ENCODE data around the gene ZIC4. TPM values are rescaled to one million over a fixed set of nuclear protein-coding genes. Genes with fewer than 3 reads are reported as not detected.

The ZIC4 gene
- total and polyA plus RNA-seq, 2 experiments from 2014 or later: not detected

DNA sequence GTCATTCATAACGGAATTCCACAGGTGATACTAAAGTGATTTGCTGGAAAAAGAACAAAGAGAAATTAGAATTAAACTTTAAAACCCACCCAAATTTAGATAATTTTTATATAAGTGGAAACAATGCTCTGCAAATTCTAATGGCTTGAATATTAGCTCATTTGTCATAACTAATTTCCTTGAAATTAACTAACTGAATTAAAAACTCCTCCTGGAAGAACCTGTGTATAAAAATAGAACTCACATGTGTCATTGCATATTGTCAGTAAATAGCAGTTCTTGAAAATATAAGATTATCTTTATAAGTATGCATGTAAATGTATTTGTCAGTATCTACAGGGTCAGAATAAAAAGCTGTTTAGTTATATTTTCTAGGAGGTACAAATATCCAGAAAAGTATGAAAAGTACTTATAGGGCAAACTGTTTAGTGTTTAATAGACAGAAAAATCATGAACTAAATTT is 19.1 kb upstream of the ZIC4 start:
- Histone ChIP-seq H3K27me3 (ENCODE audit: insufficient read depth) (peaks cover 76% of the 10 kb centered on the region), H4K20me1 (replicated peaks; ENCODE audit: insufficient read depth) (no peaks in the 10 kb centered on the region; the same call in none of the 2 replicates), H3K79me2 (replicated peaks; ENCODE audit: insufficient read depth) (no peaks in the 10 kb centered on the region), H3K4me2 (no peak overlapping the region), H3K9me2 (ENCODE audit: insufficient read depth) (no peaks in the 10 kb centered on the region), H3K36me3 (ENCODE audit: insufficient read depth) (no peaks in the 10 kb centered on the region), H3K4me1 (ENCODE audit: insufficient read depth) (peaks cover 43% of the 10 kb centered on the region), H3K4me3 (no peak overlapping the region; the same call in 1 of the 2 replicates), H2AFZ (no peak overlapping the region), H3K27ac (ENCODE audit: low read depth) (no peak overlapping the region), H3F3A (replicated peaks; ENCODE audit: low read depth) (peaks cover 16% of the 10 kb centered on the region; the same call in 1 of the 2 replicates)
- H3K36me3 Mint-ChIP-seq (ENCODE audit: low read depth): no peaks in the 10 kb centered on the region
- DNase-seq (ENCODE audit: low spot score) (no peak), ATAC-seq (no peak)
- H3K27me3 Mint-ChIP-seq (ENCODE audit: insufficient read depth, low read depth, poor library complexity): peaks cover 52% of the 10 kb centered on the region
- H3K27ac Mint-ChIP-seq: no peak overlapping the region
- H3K9me3 Mint-ChIP-seq: peaks cover 3% of the 10 kb centered on the region; the same call in 1 of the 3 replicates
- TF ChIP-seq POLR2AphosphoS5 (IDR thresholded peaks at IDR 0.05; ENCODE audit: low read depth): no peak
- peak; percentile 18 for TF ChIP-seq EZH2 (IDR thresholded peaks at IDR 0.05; ENCODE audit: low read depth, unreplicated experiment)
- no peak overlapping the region for H3K4me3 Mint-ChIP-seq
- peaks cover 39% of the 10 kb centered on the region for H3K4me1 Mint-ChIP-seq

DNA sequence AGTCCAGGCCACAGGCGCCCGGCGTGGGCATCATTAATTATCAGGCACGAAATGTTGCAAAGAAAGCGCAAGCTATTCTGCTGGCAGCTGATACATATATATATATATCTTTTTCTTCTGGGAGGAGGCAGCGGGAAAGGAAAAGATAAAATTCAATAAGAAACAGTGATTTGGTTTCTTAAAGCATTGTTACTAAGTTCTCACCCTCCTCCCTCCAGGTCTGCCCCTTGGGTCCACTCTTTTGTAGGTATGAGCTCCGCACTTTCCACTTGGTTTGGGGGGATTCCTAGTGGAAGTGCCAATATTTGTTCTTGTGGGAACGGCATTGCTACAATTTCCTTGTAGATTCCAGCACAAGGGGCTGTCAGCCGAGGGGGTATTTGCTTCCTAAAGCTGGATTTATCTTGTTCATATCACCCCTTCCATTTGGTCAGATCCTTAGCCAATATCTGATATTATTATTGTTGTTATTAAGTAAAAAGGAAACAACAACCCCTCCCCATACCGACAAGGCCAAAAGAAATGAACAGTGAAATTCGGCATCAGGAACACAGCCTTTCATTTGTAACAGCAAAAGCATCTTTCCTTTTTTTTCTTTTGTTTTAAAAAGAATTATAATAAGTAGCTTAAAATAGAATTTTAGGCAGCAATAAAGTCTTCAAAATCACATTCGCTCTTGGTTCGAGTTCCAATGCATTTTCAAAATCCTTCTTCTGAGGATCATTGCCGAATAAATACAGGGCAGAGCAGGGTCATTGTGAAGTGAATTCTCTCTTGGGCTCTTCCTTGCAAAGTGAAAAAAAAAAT is 18.4 kb upstream of the ZIC4 start:
- no peaks in the 10 kb centered on the region for H3K9me2 ChIP-seq (ENCODE audit: insufficient read depth)
- H3K27me3 ChIP-seq (ENCODE audit: insufficient read depth): peaks cover 83% of the 10 kb centered on the region
- no peaks in the 10 kb centered on the region for H3K36me3 ChIP-seq (ENCODE audit: insufficient read depth)
- DNase-seq (ENCODE audit: low spot score) (no peak), ATAC-seq (no peak)
- no peak for TF ChIP-seq ETS1 (IDR thresholded peaks at IDR 0.05)
- peak; percentile 49 for TF ChIP-seq EZH2 (IDR thresholded peaks at IDR 0.05; ENCODE audit: low read depth, unreplicated experiment)
- peaks cover 19% of the 10 kb centered on the region for H3F3A ChIP-seq (replicated peaks; ENCODE audit: low read depth)
- H3K9me3 Mint-ChIP-seq: peaks cover 3% of the 10 kb centered on the region; the same call in 1 of the 3 replicates
- peaks cover 58% of the 10 kb centered on the region for H3K27me3 Mint-ChIP-seq (ENCODE audit: insufficient read depth, low read depth, poor library complexity)
- no peak overlapping the region for H3K27ac Mint-ChIP-seq
- H3K4me1 Mint-ChIP-seq: peaks cover 45% of the 10 kb centered on the region
- peak overlapping the region; percentile 54 for H3K4me3 ChIP-seq
- H3K4me3 Mint-ChIP-seq: peak overlapping the region; percentile 60
- H2AFZ ChIP-seq: 0 out of 2 replicates have a peak overlapping the region, but pooled peaks have one; percentile 75
- no peaks in the 10 kb centered on the region for H3K79me2 ChIP-seq (replicated peaks; ENCODE audit: insufficient read depth)
- H4K20me1 ChIP-seq (replicated peaks; ENCODE audit: insufficient read depth): no peaks in the 10 kb centered on the region; the same call in none of the 2 replicates
- H3K4me2 ChIP-seq: peak overlapping the region; percentile 85
- H3K36me3 Mint-ChIP-seq (ENCODE audit: low read depth): no peaks in the 10 kb centered on the region
- H3K27ac ChIP-seq (ENCODE audit: low read depth): no peak overlapping the region
- H3K4me1 ChIP-seq (ENCODE audit: insufficient read depth): peaks cover 50% of the 10 kb centered on the region

DNA sequence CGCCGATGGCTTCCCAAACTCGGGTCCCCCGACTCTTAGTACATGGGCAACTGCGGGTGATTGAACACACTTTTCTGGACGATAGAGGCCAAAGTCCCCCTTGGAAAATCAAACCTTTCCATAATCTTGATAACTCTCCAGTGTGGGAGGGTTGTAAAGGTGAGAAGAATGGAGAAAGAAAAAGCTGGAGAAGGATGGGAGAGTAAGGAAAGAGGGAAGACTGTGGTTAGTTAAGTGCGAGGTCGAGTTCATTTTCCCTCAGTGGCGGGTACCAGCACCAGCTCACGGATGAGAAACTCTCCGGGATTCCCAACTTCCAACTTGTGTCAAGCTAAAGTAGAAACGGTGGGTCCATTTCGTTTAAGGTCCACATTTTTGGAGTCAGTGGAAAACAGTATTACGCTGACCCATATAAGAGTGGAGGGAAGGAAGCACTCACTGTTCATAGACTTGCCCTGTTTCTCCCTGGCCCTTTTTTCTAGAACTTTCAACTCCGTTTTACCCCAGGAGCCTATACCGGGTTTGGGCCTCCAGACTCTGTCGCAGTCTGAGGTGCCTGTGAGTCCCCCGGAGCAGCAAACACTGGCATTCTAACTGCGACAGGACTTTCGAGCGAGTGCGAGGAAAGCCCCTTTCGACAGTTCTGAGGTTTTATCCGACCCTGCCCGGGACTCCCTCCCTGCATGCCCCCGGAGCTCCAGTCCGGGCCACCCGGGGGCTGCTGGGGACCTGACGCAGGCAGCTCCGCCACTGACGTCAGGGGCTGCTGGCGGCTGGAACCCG is 17.6 kb upstream of the ZIC4 start:
- peaks cover 53% of the 10 kb centered on the region for H3K4me1 ChIP-seq (ENCODE audit: insufficient read depth)
- H3K27me3 Mint-ChIP-seq (ENCODE audit: insufficient read depth, low read depth, poor library complexity): peaks cover 66% of the 10 kb centered on the region
- H3K4me1 Mint-ChIP-seq: peaks cover 48% of the 10 kb centered on the region
- H3K36me3 ChIP-seq (ENCODE audit: insufficient read depth): no peaks in the 10 kb centered on the region
- H3F3A ChIP-seq (replicated peaks; ENCODE audit: low read depth): peaks cover 25% of the 10 kb centered on the region
- peak overlapping the region; percentile 75 for H2AFZ ChIP-seq
- H3K9me3 Mint-ChIP-seq: peaks cover 3% of the 10 kb centered on the region; the same call in 1 of the 3 replicates
- no peak overlapping the region for H3K27ac ChIP-seq (ENCODE audit: low read depth)
- no peaks in the 10 kb centered on the region; the same call in none of the 2 replicates for H4K20me1 ChIP-seq (replicated peaks; ENCODE audit: insufficient read depth)
- no peak overlapping the region for H3K27ac Mint-ChIP-seq
- TF ChIP-seq EZH2 (IDR thresholded peaks at IDR 0.05; ENCODE audit: low read depth, unreplicated experiment) (peak; percentile 88), STAT1 (IDR thresholded peaks at IDR 0.05; ENCODE audit: unreplicated experiment) (no peak), ETS1 (IDR thresholded peaks at IDR 0.05) (no peak), EZH2phosphoT487 (IDR thresholded peaks at IDR 0.05; ENCODE audit: unreplicated experiment) (peak; percentile 79), CREB1 (CRISPR knock-in tag; IDR thresholded peaks at IDR 0.05; ENCODE audit: low read depth) (peak; percentile 75; the same call in 1 of the 2 replicates), ZNF331 (CRISPR knock-in tag; IDR thresholded peaks at IDR 0.05; ENCODE audit: low read depth) (no peak)
- TF ChIP-seq, protein P1, sequence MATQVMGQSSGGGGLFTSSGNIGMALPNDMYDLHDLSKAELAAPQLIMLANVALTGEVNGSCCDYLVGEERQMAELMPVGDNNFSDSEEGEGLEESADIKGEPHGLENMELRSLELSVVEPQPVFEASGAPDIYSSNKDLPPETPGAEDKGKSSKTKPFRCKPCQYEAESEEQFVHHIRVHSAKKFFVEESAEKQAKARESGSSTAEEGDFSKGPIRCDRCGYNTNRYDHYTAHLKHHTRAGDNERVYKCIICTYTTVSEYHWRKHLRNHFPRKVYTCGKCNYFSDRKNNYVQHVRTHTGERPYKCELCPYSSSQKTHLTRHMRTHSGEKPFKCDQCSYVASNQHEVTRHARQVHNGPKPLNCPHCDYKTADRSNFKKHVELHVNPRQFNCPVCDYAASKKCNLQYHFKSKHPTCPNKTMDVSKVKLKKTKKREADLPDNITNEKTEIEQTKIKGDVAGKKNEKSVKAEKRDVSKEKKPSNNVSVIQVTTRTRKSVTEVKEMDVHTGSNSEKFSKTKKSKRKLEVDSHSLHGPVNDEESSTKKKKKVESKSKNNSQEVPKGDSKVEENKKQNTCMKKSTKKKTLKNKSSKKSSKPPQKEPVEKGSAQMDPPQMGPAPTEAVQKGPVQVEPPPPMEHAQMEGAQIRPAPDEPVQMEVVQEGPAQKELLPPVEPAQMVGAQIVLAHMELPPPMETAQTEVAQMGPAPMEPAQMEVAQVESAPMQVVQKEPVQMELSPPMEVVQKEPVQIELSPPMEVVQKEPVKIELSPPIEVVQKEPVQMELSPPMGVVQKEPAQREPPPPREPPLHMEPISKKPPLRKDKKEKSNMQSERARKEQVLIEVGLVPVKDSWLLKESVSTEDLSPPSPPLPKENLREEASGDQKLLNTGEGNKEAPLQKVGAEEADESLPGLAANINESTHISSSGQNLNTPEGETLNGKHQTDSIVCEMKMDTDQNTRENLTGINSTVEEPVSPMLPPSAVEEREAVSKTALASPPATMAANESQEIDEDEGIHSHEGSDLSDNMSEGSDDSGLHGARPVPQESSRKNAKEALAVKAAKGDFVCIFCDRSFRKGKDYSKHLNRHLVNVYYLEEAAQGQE (IDR thresholded peaks at IDR 0.05; ENCODE audit: unreplicated experiment): no peak
- H3K79me2 ChIP-seq (replicated peaks; ENCODE audit: insufficient read depth): no peaks in the 10 kb centered on the region
- no peaks in the 10 kb centered on the region for H3K9me2 ChIP-seq (ENCODE audit: insufficient read depth)
- H3K36me3 Mint-ChIP-seq (ENCODE audit: low read depth): no peaks in the 10 kb centered on the region
- peak overlapping the region; percentile 73 for H3K4me3 Mint-ChIP-seq
- H3K4me2 ChIP-seq: peak overlapping the region; percentile 85
- ATAC-seq: peak; percentile 3; the same call in 2 of the 3 replicates
- peak overlapping the region; percentile 54 for H3K4me3 ChIP-seq
- peak; percentile 60 for DNase-seq (ENCODE audit: low spot score)
- peaks cover 91% of the 10 kb centered on the region for H3K27me3 ChIP-seq (ENCODE audit: insufficient read depth)

All from GM23338 (cell line).